ENCODE data around the gene SCGB1D1.

SCGB1D1 gene

GRCh38 chr11:62190011-62190410 lies at the start of gene SCGB1D1:
Gene SCGB1D1, plus strand, starts transcription at chr11:62190216. Its CDS starts 69 bp downstream, at chr11:62190285.
- no peak for DNase-seq (ENCODE audit: low spot score)

- DNase-seq (ENCODE audit: low spot score): no peak
Measured at GRCh38 chr11:62140304-62141110, 49.5 kb upstream of the SCGB1D1 start.

- DNase-seq (ENCODE audit: low spot score): no peak
Measured at GRCh38 chr11:62141111-62142042, 48.6 kb upstream of the SCGB1D1 start.

- no peak for DNase-seq (ENCODE audit: low spot score)
Measured at GRCh38 chr11:62142043-62142375, 48.0 kb upstream of the SCGB1D1 start.

- no peak for DNase-seq (ENCODE audit: low spot score)
Measured at GRCh38 chr11:62142921-62143320, 47.1 kb upstream of the SCGB1D1 start.

GRCh38 chr11:62143727-62144126 lies 46.3 kb upstream of the SCGB1D1 start:
- no peak for DNase-seq (ENCODE audit: low spot score)

GRCh38 chr11:62144641-62145255 lies 45.3 kb upstream of the SCGB1D1 start:
- DNase-seq (ENCODE audit: low spot score): no peak

GRCh38 chr11:62145261-62145871 lies 44.6 kb upstream of the SCGB1D1 start:
- no peak for DNase-seq (ENCODE audit: low spot score)

GRCh38 chr11:62146476-62147200 lies 43.4 kb upstream of the SCGB1D1 start:
- no peak for DNase-seq (ENCODE audit: low spot score)

- DNase-seq (ENCODE audit: low spot score): no peak
Measured at GRCh38 chr11:62147545-62147944, 42.5 kb upstream of the SCGB1D1 start.

- DNase-seq (ENCODE audit: low spot score): no peak
Measured at GRCh38 chr11:62148271-62148980, 41.6 kb upstream of the SCGB1D1 start.

- no peak for DNase-seq (ENCODE audit: low spot score)
Measured at GRCh38 chr11:62149986-62150886, 39.8 kb upstream of the SCGB1D1 start.

- DNase-seq (ENCODE audit: low spot score): no peak
Measured at GRCh38 chr11:62150887-62151736, 38.9 kb upstream of the SCGB1D1 start.

- DNase-seq (ENCODE audit: low spot score): no peak
Measured at GRCh38 chr11:62151737-62152102, 38.3 kb upstream of the SCGB1D1 start.

- no peak for DNase-seq (ENCODE audit: low spot score)
Measured at GRCh38 chr11:62152245-62153086, 37.5 kb upstream of the SCGB1D1 start.

- no peak for DNase-seq (ENCODE audit: low spot score)
Measured at GRCh38 chr11:62153087-62153395, 37.0 kb upstream of the SCGB1D1 start.

- no peak for DNase-seq (ENCODE audit: low spot score)
Measured at GRCh38 chr11:62153617-62154016, 36.4 kb upstream of the SCGB1D1 start.

GRCh38 chr11:62157603-62158002 lies 32.4 kb upstream of the SCGB1D1 start:
- DNase-seq (ENCODE audit: low spot score): no peak
